Epithelial cell of esophagus (primary cell): ENCODE measurements around the gene SLC2A5.
A peak's percentile ranks its signal among the peaks of the same experiment; 100 is the strongest.
"Not testable (repeated sequence)": the region's sequence is repeated elsewhere in the genome, so short reads cannot be mapped to it uniquely, and the experiment has no call there.

Source experiments
- DNase-seq: peaks from one replicate; pipeline ENCODE4 v3.0.0; 2010; ENCODE audit warnings: low read depth
- H3K4me3 ChIP-seq: 2 replicates; pipeline ENCODE4 v1.5.1; 2011; ENCODE audit warnings: mild to moderate bottlenecking, low read length, control low read depth
- TF ChIP-seq, protein P1 (sequence below): IDR thresholded peaks from 2 replicates; pipeline ENCODE4 v1.5.1; 2011; ENCODE audit warnings: low read depth, mild to moderate bottlenecking, low read length, control low read depth, inconsistent platforms; ENCODE audit not compliant: insufficient read depth; ENCODE audit errors: missing control alignments

Gene SLC2A5

DNA sequence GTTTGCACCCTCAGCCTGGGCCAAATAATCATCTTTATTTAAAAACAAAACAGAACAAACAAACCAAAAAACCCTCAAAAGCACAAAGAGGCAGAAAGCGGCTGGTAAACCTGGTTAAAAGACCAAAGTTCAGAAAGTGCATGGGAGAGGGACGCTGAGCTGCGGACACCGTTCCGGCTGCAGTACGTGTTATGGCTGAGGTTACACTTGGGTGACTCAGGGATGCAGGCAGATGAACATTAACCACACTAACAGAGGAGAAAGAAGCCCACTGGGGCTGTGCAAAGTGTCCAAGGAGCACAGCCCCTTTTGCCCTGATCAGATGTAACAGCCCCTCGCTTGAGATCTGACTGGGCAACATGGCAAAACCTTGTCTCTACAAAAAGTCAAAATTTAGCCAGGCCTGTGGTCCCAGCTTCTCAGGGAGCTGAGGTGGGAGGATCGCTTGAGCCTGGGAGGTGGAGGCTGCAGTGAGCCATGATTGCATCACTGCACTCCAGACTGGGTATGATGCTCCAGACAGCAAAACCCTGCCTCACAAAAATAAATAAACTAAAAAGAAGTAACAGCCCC is 31.1 kb upstream of the SLC2A5 start:
- DNase-seq, result no peak
- H3K4me3 ChIP-seq, result no peak overlapping the region

DNA sequence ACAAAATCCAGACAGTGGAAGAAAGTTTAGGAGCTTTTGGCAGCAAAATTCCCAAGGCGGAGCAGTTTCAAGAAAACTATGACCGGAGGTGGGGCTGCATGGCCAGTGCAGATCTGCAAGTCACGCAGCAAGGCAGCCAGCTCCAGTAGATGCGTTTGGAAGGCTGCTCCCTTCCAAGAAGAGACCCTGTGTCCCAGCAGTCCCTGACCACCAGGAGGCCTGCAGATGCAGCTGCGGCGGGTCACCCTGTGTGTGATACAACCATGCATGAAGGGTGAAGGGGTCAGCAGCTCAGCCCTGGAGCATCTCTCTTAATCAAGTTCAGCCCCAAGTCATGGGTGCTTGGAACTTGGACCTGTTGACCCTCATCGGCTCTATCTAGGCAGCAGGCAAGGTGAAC is 30.1 kb upstream of the SLC2A5 start:
- TF ChIP-seq, protein P1, sequence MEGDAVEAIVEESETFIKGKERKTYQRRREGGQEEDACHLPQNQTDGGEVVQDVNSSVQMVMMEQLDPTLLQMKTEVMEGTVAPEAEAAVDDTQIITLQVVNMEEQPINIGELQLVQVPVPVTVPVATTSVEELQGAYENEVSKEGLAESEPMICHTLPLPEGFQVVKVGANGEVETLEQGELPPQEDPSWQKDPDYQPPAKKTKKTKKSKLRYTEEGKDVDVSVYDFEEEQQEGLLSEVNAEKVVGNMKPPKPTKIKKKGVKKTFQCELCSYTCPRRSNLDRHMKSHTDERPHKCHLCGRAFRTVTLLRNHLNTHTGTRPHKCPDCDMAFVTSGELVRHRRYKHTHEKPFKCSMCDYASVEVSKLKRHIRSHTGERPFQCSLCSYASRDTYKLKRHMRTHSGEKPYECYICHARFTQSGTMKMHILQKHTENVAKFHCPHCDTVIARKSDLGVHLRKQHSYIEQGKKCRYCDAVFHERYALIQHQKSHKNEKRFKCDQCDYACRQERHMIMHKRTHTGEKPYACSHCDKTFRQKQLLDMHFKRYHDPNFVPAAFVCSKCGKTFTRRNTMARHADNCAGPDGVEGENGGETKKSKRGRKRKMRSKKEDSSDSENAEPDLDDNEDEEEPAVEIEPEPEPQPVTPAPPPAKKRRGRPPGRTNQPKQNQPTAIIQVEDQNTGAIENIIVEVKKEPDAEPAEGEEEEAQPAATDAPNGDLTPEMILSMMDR, result no peak
- no peak overlapping the region for H3K4me3 ChIP-seq
- no peak for DNase-seq

More for the DNA sequence above, 31.1 kb upstream of the SLC2A5 start:
- TF ChIP-seq, protein P1, result no peak

DNA sequence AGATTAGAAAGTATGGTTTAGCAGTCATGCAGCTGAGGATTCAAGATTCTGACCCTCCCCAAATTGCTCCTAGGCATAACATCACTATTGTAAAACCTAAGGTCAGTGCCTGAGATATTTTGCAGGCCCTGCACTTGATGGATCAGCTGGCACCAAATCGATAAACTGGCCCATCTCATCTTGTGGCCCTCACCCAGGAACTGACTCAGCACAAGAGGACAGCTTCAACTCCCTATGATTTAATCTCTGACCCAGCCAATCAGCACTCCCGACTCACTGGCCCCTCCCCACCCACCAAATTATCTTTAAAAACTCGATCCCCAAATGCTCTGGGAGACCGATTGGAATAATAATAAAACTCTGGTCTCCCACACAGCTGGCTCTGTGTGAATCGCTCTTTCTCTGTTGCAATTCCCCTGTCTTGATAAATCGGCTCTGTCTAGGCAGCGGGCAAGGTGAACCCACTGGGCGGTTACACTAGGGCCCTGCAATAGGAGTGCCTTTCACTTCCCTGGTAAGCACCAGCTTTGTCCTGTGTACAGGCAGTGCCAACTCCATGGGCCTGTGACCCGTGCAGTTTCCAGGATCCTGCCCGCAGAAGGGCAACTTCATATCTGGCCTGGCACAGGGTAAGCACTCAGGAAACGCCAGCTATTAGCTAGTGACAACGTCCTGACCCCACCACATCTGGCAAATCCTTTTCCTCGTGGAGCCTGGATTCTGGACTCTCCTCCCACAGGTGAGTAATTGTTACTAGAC is 28.7 kb upstream of the SLC2A5 start:
- no peak overlapping the region for H3K4me3 ChIP-seq
- TF ChIP-seq, protein P1, result no peak
- DNase-seq, result no peak

DNA sequence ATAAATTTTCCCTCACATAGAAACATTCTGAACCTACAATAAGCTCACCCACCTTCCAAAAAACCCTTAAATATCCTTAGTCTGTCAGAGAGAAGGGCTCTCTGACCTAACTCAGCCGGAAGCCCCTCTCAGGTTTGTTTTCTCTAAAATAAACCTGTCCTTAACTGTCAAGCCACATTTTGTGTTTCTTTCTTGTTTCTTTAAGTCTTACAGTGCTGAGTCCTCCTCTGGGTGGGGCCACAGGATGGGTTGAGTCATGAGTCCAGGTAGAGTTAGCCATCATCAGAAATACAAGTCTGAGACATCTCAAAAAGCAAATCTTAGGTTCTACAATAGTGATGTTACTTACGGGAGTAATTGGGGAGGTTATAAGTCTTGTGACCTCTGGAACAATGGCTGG is 26.4 kb upstream of the SLC2A5 start:
- no peak overlapping the region for H3K4me3 ChIP-seq
- peak; percentile 57 for DNase-seq
- TF ChIP-seq, protein P1, result no peak

DNA sequence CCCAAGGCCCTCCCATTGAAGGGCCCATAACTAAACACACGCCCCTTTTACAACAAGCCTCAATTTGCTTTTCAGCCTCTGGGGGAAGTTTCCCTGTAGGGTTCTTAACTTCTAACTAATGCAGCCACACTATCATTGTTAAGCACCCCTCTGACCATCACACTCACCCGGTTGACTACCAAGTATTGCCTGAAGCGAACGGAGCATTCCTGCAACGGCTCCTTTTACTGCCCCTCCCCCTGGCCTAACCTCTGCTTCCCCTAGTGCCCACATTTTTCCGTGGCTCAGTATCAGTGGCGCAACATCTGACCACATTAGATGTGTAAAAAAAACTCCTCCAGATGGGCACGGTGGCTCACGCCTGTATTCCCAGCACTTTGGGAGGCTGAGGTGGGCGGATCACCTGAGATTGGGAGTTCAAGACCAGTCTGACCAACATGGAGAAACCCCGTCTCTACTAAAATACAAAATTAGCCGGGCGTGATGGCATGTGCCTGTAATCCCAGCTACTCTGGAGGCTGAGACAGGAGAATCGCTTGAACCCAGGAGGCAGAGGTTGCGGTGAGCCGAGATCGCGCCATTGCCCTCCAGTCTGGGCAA is 24.7 kb upstream of the SLC2A5 start:
- not testable (repeated sequence) for DNase-seq, H3K4me3 ChIP-seq

DNA sequence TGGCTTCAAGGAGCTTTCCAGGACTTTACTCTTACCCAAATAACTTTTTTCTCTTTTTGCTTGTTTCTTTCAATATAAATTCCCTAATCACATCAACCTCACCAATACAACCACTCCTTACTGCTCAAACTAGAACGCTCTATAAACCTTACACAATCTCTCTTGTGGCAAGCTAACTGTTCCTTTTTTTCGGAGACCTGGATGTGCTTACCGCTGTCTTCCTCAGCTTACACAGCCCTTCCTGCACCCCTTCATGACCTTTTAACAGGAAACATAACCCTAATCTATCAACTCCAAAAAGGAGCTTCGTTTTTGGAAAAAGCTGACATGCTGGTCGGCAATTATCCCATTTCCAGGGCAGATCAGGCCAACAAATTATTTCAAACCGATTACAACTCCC is 24.1 kb upstream of the SLC2A5 start:
- no peak for DNase-seq
- no peak overlapping the region for H3K4me3 ChIP-seq
- TF ChIP-seq, protein P1, result no peak

DNA sequence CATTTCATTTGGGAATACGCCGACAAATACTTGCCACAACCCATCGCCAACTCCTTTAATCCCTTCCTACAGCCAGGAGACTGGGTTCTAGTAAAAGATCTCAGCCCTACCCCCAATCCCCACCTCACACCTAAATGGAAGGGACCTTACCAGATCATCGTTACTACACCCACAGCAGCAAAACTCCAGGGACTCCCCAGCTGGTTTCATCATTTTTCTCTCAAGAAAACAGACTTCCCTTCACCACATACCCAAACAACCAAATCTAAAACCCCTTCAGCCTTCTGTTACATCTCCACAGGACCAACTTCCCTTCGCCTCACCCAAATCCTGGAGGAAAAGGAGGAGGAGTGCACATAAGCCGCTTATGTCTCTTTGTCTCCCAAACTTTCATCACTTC is 23.7 kb upstream of the SLC2A5 start:
- TF ChIP-seq, protein P1, result no peak
- H3K4me3 ChIP-seq, result no peak overlapping the region
- no peak for DNase-seq
